Nephron (organoid): ENCODE measurements around the gene JAGN1.
"Not testable (repeated sequence)": the region's sequence is repeated elsewhere in the genome, so short reads cannot be mapped to it uniquely, and the experiment has no call there.

Experiments
- H3K27ac Mint-ChIP-seq, 3 experiments: 2 replicates each; pipeline ENCODE4 v1.8.0; 2020; ENCODE audit warnings: mixed read lengths in 3 of 3, mild to moderate bottlenecking in 2 of 3, moderate library complexity in 1 of 3
- H3K27me3 Mint-ChIP-seq: 2 replicates; pipeline ENCODE4 v1.8.0; 2021; ENCODE audit warnings: low read depth, mild to moderate bottlenecking, moderate library complexity, mixed read lengths
- H3K36me3 Mint-ChIP-seq: 2 replicates; pipeline ENCODE4 v1.8.0; 2020; ENCODE audit warnings: low read depth, mixed read lengths
- H3K4me1 Mint-ChIP-seq: 2 replicates; pipeline ENCODE4 v1.8.0; 2020; ENCODE audit warnings: mixed read lengths
- H3K4me3 Mint-ChIP-seq, 3 experiments: 2 replicates each; pipeline ENCODE4 v1.8.0; 2020; ENCODE audit warnings: mild to moderate bottlenecking in 3 of 3, mixed read lengths in 3 of 3, moderate library complexity in 2 of 3
- H3K9me3 Mint-ChIP-seq: 2 replicates; pipeline ENCODE4 v1.8.0; 2020; ENCODE audit warnings: mixed read lengths
- CTCF ChIP-seq, 3 experiments: fragments of 200-600 bp; sonication (generic); IDR thresholded peaks; one replicate each; pipeline ENCODE4 v1.5.0; 2021; ENCODE audit warnings: antibody characterized with exemption in 3 of 3; ENCODE audit not compliant: unreplicated experiment in 3 of 3

JAGN1 gene

GRCh38 chr3:9866639-9867038 lies 23.8 kb upstream of the JAGN1 start:
- H3K4me3 Mint-ChIP-seq = peak overlapping the region in 1 of 3 experiments; percentile 49

GRCh38 chr3:9867106-9867505 lies 23.3 kb upstream of the JAGN1 start:
- Mint-ChIP-seq H3K4me3 (no peak overlapping the region), H3K4me1 (peaks cover 28% of the 10 kb centered on the region), H3K27ac (peak overlapping the region in 1 of 3 experiments; percentile 97), H3K27me3 (no peaks in the 10 kb centered on the region), H3K9me3 (no peaks in the 10 kb centered on the region), H3K36me3 (no peaks in the 10 kb centered on the region)
- TF ChIP-seq CTCF (IDR thresholded peaks at IDR 0.05; ENCODE audit: unreplicated experiment in 3 of 3) = no peak

More at GRCh38 chr3:9866639-9867038, 23.8 kb upstream of the JAGN1 start:
- Mint-ChIP-seq H3K27me3 (no peaks in the 10 kb centered on the region), H3K27ac (peak overlapping the region in 2 of 3 experiments; percentile 81 to 97), H3K9me3 (no peaks in the 10 kb centered on the region), H3K36me3 (no peaks in the 10 kb centered on the region), H3K4me1 (peaks cover 32% of the 10 kb centered on the region)
- no peak for TF ChIP-seq CTCF (IDR thresholded peaks at IDR 0.05; ENCODE audit: unreplicated experiment in 3 of 3)

GRCh38 chr3:9869955-9870354 lies 20.5 kb upstream of the JAGN1 start:
- peaks cover 16% of the 10 kb centered on the region for H3K4me1 Mint-ChIP-seq
- no peaks in the 10 kb centered on the region for H3K36me3 Mint-ChIP-seq
- H3K27ac Mint-ChIP-seq = no peak overlapping the region
- TF ChIP-seq CTCF (IDR thresholded peaks at IDR 0.05; ENCODE audit: unreplicated experiment in 3 of 3) = no peak
- H3K9me3 Mint-ChIP-seq = no peaks in the 10 kb centered on the region
- no peaks in the 10 kb centered on the region for H3K27me3 Mint-ChIP-seq
- H3K4me3 Mint-ChIP-seq = no peak overlapping the region

GRCh38 chr3:9870978-9871377 lies 19.4 kb upstream of the JAGN1 start:
- Mint-ChIP-seq H3K4me1 (peaks cover 23% of the 10 kb centered on the region), H3K27ac (no peak overlapping the region), H3K9me3 (no peaks in the 10 kb centered on the region), H3K4me3 (no peak overlapping the region), H3K36me3 (no peaks in the 10 kb centered on the region), H3K27me3 (no peaks in the 10 kb centered on the region)
- no peak for TF ChIP-seq CTCF (IDR thresholded peaks at IDR 0.05; ENCODE audit: unreplicated experiment in 3 of 3)

GRCh38 chr3:9872067-9872466 lies 18.3 kb upstream of the JAGN1 start:
- peaks cover 14% of the 10 kb centered on the region for H3K4me1 Mint-ChIP-seq
- not testable (repeated sequence) for H3K4me3 Mint-ChIP-seq, H3K36me3 Mint-ChIP-seq, H3K27ac Mint-ChIP-seq, H3K9me3 Mint-ChIP-seq, H3K27me3 Mint-ChIP-seq

- H3K9me3 Mint-ChIP-seq = no peaks in the 10 kb centered on the region
- no peak overlapping the region for H3K4me3 Mint-ChIP-seq
- peaks cover 16% of the 10 kb centered on the region for H3K4me1 Mint-ChIP-seq
- TF ChIP-seq CTCF (IDR thresholded peaks at IDR 0.05; ENCODE audit: unreplicated experiment in 3 of 3) = no peak
- H3K27me3 Mint-ChIP-seq = peaks cover 4% of the 10 kb centered on the region
- H3K27ac Mint-ChIP-seq = peak overlapping the region in 2 of 3 experiments; percentile 1 to 26
- H3K36me3 Mint-ChIP-seq = no peaks in the 10 kb centered on the region
These were observed 15.0 kb upstream of the JAGN1 start for GRCh38 chr3:9875448-9875847.

- H3K4me3 Mint-ChIP-seq, H3K27me3 Mint-ChIP-seq, H3K27ac Mint-ChIP-seq, H3K9me3 Mint-ChIP-seq, H3K36me3 Mint-ChIP-seq: not testable (repeated sequence)
- peaks cover 17% of the 10 kb centered on the region for H3K4me1 Mint-ChIP-seq
These were observed 14.2 kb upstream of the JAGN1 start for GRCh38 chr3:9876255-9876654.
